Measurements from ENCODE around the gene ROR2. TPM values are rescaled to one million over a fixed set of nuclear protein-coding genes. Genes with fewer than 3 reads are reported as not detected.

Gene ROR2
- total and polyA plus RNA-seq, 2 experiments from 2014 or later = 8.1 to 18.8 TPM

DNA sequence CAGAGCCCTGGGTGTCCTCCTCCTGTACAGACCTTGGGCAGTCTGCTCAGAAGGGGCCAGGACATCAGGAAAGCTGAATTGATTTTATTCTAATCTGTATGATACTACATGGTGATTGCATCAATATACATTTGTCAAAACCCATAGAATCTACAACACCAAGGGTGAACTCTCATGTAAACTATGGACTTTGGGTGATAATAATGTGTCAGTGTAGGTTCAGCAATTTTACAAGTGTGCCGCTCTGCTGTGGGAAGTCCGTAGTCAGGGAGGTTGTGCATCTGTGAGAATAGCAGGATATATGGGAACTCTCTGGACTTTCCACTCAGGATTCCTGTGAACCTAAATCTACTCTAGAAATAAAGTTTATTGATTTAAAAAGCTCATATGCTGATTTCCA, 371.1 kb downstream of the ROR2 start:
- no peak for ATAC-seq
- Mint-ChIP-seq H3K27ac (no peak overlapping the region), H3K4me3 (no peak overlapping the region), H3K9me3 (no peaks in the 10 kb centered on the region), H3K4me1 (peaks cover 27% of the 10 kb centered on the region; the same call in 2 of the 3 replicates), H3K27me3 (ENCODE audit: insufficient read depth, low read depth, poor library complexity) (peaks cover 3% of the 10 kb centered on the region), H3K36me3 (ENCODE audit: low read depth) (no peaks in the 10 kb centered on the region)
- no peaks in the 10 kb centered on the region for H3K27me3 ChIP-seq (ENCODE audit: insufficient read depth)
- H3K36me3 ChIP-seq (ENCODE audit: insufficient read depth) = no peaks in the 10 kb centered on the region
- no peak for DNase-seq (ENCODE audit: low spot score)
- no peak for TF ChIP-seq EZH2 (IDR thresholded peaks at IDR 0.05; ENCODE audit: low read depth, unreplicated experiment)
- H3K9me2 ChIP-seq (ENCODE audit: insufficient read depth) = no peaks in the 10 kb centered on the region
- no peak overlapping the region for H3K4me2 ChIP-seq
- H3K4me1 ChIP-seq (ENCODE audit: insufficient read depth) = peaks cover 3% of the 10 kb centered on the region; the same call in 1 of the 2 replicates
- H3K79me2 ChIP-seq (replicated peaks; ENCODE audit: insufficient read depth) = no peaks in the 10 kb centered on the region
- H3F3A ChIP-seq (replicated peaks; ENCODE audit: low read depth) = no peaks in the 10 kb centered on the region
- peak overlapping the region; percentile 78; the same call in 1 of the 2 replicates for H2AFZ ChIP-seq
- no peak overlapping the region for H3K4me3 ChIP-seq
- H3K27ac ChIP-seq (ENCODE audit: low read depth) = no peak overlapping the region
- H4K20me1 ChIP-seq (replicated peaks; ENCODE audit: insufficient read depth) = no peaks in the 10 kb centered on the region

DNA sequence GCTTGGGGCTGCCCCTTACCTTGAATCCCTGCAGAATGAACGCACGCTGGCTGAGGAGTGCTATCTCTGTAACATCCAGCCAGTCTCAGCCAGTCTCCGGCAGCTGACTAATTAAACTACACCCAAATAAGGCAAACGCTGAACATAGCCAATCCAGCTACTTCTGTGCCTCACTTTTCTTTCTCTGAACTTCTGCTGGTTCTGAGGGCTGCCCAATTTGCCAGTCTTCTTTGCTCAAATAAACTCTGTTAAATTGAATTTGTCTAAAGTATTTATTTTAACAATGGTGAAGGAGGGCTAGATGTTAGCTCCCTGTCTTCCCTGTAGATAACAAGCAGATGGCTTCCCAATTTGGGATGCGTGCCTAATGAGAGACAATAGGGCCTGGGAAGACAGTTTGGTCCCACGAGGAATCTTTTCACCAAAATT, 372.4 kb downstream of the ROR2 start:
- H3K36me3 ChIP-seq (ENCODE audit: insufficient read depth) = no peaks in the 10 kb centered on the region
- Mint-ChIP-seq H3K36me3 (ENCODE audit: low read depth) (no peaks in the 10 kb centered on the region; the same call in 2 of the 3 replicates), H3K27ac (no peak overlapping the region), H3K4me1 (peaks cover 37% of the 10 kb centered on the region), H3K9me3 (no peaks in the 10 kb centered on the region), H3K4me3 (no peak overlapping the region), H3K27me3 (ENCODE audit: insufficient read depth, low read depth, poor library complexity) (peaks cover 7% of the 10 kb centered on the region)
- peaks cover 9% of the 10 kb centered on the region; the same call in 1 of the 2 replicates for H3K4me1 ChIP-seq (ENCODE audit: insufficient read depth)
- no peak for DNase-seq (ENCODE audit: low spot score)
- no peaks in the 10 kb centered on the region for H3K27me3 ChIP-seq (ENCODE audit: insufficient read depth)
- no peaks in the 10 kb centered on the region for H4K20me1 ChIP-seq (replicated peaks; ENCODE audit: insufficient read depth)
- H3F3A ChIP-seq (replicated peaks; ENCODE audit: low read depth) = no peaks in the 10 kb centered on the region
- H3K79me2 ChIP-seq (replicated peaks; ENCODE audit: insufficient read depth) = no peaks in the 10 kb centered on the region
- H3K27ac ChIP-seq (ENCODE audit: low read depth) = no peak overlapping the region
- H3K9me2 ChIP-seq (ENCODE audit: insufficient read depth) = peaks cover 7% of the 10 kb centered on the region
- H3K4me2 ChIP-seq = no peak overlapping the region
- peak overlapping the region; percentile 78; the same call in 1 of the 2 replicates for H2AFZ ChIP-seq
- peak; percentile 41; the same call in 2 of the 3 replicates for ATAC-seq
- H3K4me3 ChIP-seq = no peak overlapping the region
- TF ChIP-seq ZNF331 (CRISPR knock-in tag; IDR thresholded peaks at IDR 0.05; ENCODE audit: low read depth) (no peak), POLR2AphosphoS5 (IDR thresholded peaks at IDR 0.05; ENCODE audit: low read depth) (no peak), EZH2phosphoT487 (IDR thresholded peaks at IDR 0.05; ENCODE audit: unreplicated experiment) (no peak), JUNB (IDR thresholded peaks at IDR 0.05; ENCODE audit: unreplicated experiment) (no peak), STAT1 (IDR thresholded peaks at IDR 0.05; ENCODE audit: unreplicated experiment) (no peak), EZH2 (IDR thresholded peaks at IDR 0.05; ENCODE audit: low read depth, unreplicated experiment) (no peak), ZNF114 (CRISPR knock-in tag; IDR thresholded peaks at IDR 0.05) (no peak), NANOG (IDR thresholded peaks at IDR 0.05; ENCODE audit: borderline replicate concordance) (no peak), CREB1 (CRISPR knock-in tag; IDR thresholded peaks at IDR 0.05; ENCODE audit: low read depth) (no peak)
- TF ChIP-seq, protein P1, sequence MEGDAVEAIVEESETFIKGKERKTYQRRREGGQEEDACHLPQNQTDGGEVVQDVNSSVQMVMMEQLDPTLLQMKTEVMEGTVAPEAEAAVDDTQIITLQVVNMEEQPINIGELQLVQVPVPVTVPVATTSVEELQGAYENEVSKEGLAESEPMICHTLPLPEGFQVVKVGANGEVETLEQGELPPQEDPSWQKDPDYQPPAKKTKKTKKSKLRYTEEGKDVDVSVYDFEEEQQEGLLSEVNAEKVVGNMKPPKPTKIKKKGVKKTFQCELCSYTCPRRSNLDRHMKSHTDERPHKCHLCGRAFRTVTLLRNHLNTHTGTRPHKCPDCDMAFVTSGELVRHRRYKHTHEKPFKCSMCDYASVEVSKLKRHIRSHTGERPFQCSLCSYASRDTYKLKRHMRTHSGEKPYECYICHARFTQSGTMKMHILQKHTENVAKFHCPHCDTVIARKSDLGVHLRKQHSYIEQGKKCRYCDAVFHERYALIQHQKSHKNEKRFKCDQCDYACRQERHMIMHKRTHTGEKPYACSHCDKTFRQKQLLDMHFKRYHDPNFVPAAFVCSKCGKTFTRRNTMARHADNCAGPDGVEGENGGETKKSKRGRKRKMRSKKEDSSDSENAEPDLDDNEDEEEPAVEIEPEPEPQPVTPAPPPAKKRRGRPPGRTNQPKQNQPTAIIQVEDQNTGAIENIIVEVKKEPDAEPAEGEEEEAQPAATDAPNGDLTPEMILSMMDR (conservative IDR thresholded peaks at IDR 0.05; ENCODE audit: low read depth in 2 of 2) = no peak
- TF ChIP-seq, protein P2, sequence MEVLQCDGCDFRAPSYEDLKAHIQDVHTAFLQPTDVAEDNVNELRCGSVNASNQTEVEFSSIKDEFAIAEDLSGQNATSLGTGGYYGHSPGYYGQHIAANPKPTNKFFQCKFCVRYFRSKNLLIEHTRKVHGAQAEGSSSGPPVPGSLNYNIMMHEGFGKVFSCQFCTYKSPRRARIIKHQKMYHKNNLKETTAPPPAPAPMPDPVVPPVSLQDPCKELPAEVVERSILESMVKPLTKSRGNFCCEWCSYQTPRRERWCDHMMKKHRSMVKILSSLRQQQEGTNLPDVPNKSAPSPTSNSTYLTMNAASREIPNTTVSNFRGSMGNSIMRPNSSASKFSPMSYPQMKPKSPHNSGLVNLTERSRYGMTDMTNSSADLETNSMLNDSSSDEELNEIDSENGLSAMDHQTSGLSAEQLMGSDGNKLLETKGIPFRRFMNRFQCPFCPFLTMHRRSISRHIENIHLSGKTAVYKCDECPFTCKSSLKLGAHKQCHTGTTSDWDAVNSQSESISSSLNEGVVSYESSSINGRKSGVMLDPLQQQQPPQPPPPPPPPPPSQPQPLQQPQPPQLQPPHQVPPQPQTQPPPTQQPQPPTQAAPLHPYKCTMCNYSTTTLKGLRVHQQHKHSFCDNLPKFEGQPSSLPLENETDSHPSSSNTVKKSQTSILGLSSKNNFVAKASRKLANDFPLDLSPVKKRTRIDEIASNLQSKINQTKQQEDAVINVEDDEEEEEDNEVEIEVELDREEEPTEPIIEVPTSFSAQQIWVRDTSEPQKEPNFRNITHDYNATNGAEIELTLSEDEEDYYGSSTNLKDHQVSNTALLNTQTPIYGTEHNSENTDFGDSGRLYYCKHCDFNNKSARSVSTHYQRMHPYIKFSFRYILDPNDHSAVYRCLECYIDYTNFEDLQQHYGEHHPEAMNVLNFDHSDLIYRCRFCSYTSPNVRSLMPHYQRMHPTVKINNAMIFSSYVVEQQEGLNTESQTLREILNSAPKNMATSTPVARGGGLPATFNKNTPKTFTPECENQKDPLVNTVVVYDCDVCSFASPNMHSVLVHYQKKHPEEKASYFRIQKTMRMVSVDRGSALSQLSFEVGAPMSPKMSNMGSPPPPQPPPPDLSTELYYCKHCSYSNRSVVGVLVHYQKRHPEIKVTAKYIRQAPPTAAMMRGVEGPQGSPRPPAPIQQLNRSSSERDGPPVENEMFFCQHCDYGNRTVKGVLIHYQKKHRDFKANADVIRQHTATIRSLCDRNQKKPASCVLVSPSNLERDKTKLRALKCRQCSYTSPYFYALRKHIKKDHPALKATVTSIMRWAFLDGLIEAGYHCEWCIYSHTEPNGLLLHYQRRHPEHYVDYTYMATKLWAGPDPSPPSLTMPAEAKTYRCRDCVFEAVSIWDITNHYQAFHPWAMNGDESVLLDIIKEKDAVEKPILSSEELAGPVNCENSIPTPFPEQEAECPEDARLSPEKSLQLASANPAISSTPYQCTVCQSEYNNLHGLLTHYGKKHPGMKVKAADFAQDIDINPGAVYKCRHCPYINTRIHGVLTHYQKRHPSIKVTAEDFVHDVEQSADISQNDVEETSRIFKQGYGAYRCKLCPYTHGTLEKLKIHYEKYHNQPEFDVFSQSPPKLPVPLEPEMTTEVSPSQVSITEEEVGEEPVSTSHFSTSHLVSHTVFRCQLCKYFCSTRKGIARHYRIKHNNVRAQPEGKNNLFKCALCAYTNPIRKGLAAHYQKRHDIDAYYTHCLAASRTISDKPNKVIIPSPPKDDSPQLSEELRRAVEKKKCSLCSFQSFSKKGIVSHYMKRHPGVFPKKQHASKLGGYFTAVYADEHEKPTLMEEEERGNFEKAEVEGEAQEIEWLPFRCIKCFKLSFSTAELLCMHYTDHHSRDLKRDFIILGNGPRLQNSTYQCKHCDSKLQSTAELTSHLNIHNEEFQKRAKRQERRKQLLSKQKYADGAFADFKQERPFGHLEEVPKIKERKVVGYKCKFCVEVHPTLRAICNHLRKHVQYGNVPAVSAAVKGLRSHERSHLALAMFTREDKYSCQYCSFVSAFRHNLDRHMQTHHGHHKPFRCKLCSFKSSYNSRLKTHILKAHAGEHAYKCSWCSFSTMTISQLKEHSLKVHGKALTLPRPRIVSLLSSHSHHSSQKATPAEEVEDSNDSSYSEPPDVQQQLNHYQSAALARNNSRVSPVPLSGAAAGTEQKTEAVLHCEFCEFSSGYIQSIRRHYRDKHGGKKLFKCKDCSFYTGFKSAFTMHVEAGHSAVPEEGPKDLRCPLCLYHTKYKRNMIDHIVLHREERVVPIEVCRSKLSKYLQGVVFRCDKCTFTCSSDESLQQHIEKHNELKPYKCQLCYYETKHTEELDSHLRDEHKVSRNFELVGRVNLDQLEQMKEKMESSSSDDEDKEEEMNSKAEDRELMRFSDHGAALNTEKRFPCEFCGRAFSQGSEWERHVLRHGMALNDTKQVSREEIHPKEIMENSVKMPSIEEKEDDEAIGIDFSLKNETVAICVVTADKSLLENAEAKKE (CRISPR knock-in tag; IDR thresholded peaks at IDR 0.05) = no peak
- TF ChIP-seq, protein P3, sequence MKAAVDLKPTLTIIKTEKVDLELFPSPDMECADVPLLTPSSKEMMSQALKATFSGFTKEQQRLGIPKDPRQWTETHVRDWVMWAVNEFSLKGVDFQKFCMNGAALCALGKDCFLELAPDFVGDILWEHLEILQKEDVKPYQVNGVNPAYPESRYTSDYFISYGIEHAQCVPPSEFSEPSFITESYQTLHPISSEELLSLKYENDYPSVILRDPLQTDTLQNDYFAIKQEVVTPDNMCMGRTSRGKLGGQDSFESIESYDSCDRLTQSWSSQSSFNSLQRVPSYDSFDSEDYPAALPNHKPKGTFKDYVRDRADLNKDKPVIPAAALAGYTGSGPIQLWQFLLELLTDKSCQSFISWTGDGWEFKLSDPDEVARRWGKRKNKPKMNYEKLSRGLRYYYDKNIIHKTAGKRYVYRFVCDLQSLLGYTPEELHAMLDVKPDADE (IDR thresholded peaks at IDR 0.05) = no peak

Data from GM23338 (cell line).